Measurements from ENCODE around the gene IFRD1. TPM values are rescaled to one million over a fixed set of nuclear protein-coding genes. Genes with fewer than 3 reads are reported as not detected.
"Not testable (repeated sequence)": the region's sequence is repeated elsewhere in the genome, so short reads cannot be mapped to it uniquely, and the experiment has no call there.

IFRD1 gene
- polyA plus RNA-seq, 5 donors = 34.9 to 54.2 (median 47.0) TPM

- DNase-seq = no peak
Measured at GRCh38 chr7:112433289-112433688, 17.0 kb upstream of the IFRD1 start.

DNA sequence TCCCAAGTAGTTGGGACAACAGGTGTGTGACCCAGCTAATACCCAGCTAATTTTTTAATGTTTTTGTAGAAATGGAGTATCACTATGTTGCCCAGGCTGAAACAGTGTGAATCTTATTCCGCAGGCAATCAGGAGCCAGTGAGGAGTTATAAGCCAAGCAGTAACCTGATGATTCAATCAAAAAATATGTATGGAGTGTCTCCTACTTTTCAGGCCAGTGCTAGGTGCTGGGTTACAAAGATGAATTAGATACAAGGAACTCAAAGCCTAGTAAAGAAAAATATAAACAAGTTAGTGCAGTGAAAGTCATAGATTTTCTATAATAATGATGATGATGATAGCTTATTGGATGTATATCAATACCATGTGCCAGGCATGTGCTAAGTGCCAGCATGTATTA, 13.2 kb upstream of the IFRD1 start:
- DNase-seq = no peak

- DNase-seq = no peak
Measured at GRCh38 chr7:112439476-112439875, 10.8 kb upstream of the IFRD1 start.

- no peak for DNase-seq
Measured at GRCh38 chr7:112442210-112442609, 8.1 kb upstream of the IFRD1 start.

- DNase-seq = no peak
Measured at GRCh38 chr7:112444505-112444904, 5.8 kb upstream of the IFRD1 start.

DNA sequence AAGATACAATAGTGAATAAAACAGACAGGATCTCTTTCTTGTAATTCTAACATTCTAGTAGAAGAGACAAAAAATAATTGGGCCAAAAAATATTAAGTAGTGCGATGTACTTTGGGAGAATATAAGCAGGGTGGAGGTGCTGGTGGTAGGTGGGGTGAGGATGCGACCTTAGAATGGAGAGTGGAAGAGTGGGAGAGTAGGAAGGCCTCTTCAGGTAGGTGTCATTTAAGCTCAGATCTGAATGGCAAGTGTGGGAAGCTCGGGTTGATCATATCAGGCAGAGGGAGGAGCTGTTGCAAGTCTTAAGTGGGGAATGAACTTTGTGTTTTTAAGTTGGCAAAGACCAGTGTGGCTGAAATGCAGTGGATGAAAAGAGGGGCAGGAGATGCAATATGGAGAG, 3.8 kb upstream of the IFRD1 start:
- no peak for DNase-seq

DNA sequence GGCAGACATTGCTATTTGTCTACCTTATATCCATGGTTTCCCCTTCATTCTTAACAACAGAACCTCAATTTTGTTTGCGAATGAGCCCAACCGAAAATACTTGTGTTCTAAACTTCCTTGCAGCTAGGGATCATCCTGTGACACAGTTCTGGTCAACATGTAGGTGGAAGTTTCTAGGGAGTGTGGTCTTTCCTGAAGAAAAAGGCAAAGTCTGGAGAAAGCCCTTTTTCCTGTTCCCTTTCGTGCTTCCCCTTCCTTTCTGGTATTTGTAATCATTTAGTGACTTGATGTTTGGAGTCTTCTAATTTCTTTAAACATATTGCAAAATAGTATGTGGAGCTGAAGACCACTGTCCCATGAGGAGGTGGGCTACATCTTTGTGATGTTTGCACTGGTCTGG, 2.9 kb upstream of the IFRD1 start:
- DNase-seq = no peak

- DNase-seq = no peak
Measured at GRCh38 chr7:112448381-112448780, 1.9 kb upstream of the IFRD1 start.

DNA sequence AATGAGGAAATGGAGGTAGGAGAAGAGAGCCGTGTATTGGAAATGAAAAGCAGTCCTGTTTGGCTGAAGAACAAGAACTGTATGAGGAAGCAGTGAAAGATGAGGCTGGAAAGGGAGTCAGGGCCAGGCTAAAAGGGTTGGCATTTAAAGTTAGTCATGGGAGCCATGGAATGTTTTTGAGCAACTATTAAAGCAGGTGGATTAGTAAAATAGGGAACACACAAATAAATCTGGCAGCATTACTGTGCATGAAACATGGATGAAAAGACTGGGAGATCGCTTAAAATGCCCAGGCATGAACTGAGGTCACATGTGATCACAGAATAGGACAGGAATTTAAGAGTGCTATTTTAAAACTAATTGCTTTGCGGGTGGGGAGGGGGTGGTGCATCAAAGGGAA, 1.4 kb upstream of the IFRD1 start:
- DNase-seq = no peak

- peak; percentile 1 for DNase-seq
Measured at GRCh38 chr7:112449353-112449752, 907 bp upstream of the IFRD1 start.

DNA sequence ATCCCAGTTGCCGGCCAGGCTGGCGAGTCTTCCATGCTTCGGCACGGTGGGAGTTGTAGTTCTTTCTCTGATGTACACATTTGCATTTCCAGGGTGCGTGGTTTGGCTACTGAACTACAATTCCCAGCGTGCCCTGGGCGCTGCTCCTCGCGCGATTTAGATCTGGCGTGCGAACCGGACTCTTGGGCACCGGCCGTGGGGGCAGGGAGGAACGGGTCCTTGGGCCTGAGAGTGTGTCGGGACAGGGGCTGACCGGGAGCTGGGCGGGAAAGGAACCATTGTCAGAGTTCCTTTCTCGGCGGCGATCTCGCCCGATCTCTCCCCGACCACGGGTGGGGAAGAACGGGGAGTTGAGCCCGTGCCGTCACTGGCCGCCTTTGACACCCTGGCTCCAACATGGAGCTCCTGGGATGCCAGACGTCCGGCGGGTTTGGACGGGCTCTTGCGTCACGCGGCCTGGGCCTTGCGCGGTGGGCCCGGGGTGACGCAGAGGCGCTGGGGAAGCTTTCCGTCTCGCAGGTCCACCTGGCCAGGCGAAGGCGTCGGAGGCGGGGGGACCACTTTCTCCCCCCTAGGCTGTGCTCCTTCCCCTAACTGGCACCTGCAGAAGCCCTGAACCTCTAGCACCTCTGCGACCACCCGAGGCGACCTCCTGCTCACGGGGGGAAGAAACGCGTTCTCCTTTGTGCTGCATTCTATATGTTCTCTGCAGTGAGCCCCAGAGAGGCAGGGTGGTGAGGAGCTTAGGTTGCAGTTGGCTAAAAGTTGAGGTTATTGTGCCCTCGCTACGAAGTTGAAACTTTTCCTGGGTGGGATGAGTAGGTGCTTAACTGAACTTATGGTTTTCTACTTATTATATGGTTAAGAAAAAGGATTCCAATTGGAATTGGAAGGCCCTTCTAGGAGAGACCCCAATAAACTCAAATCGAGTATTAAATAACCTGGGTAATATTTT, 824 bp downstream of the IFRD1 start:
- DNase-seq = peak; percentile 96 to 97

GRCh38 chr7:112452102-112452888, 2.0 kb downstream of the IFRD1 start:
- DNase-seq = peak; percentile 20 to 24

- peak; percentile 43 to 59 for DNase-seq
Measured at GRCh38 chr7:112453505-112454171, 3.4 kb downstream of the IFRD1 start.

GRCh38 chr7:112454191-112454590, 3.9 kb downstream of the IFRD1 start:
- not testable (repeated sequence) for DNase-seq

DNA sequence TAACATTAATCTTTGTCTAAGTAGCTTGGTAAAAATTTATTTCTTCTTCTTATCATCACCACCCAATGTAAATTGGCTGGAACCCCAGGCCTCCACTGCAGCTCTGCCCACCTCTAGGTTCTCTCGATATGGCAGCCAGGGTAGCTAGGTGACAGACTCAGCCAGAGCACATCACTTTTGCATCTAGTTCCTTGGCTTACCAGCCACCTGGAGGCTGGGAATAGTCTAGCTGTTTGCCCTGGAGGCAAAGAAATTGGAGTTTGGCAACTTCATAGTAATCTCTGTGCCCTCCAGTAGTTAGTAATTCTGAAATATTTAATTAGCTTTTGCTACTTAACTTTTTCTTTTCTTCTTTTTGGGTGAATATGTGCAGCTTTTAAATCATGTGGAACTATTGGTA, 9.4 kb downstream of the IFRD1 start:
- no peak for DNase-seq

- DNase-seq = no peak
Measured at GRCh38 chr7:112462236-112462635, 12.0 kb downstream of the IFRD1 start.

DNA sequence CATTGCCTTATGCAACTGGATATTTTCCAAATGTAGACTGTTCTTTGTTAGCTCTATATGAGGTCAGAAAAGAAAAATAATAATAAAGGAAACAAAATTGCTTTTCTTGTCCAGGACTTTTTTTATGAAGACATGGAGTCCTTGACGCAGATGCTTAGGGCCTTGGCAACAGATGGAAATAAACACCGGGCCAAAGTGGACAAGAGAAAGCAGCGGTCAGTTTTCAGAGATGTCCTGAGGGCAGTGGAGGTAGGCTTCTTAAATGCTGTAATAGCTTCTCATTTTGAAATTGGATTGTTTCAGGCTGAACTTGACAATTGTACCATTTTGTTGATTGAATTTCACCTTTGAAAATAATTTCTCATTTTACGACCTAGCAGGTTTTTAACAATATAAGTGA, 17.6 kb downstream of the IFRD1 start:
- no peak for DNase-seq

DNA sequence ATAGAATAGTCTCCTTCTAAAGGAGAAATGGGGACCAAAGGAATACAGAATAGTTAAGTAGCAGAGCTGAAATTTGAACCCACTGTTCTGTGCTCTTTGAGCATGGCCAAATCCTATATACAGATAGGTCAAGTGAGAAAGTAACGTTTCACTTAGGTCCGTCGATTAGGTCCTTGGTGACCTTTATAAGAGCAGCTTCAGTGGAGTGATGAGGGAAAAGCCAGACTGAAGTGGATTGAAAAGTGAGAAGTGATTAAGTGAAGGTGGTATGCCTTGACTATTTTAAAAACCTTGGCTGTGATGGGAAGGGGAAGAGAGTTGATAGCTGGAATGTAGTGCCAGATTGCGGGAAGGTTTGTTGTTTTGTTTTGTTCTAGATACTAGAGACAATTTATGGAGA, 19.9 kb downstream of the IFRD1 start:
- DNase-seq = no peak

GRCh38 chr7:112476390-112477052, 26.3 kb downstream of the IFRD1 start:
- DNase-seq = no peak

- no peak for DNase-seq
Measured at GRCh38 chr7:112481121-112481736, 31.0 kb downstream of the IFRD1 start.
